CD4-positive, alpha-beta memory T cell (primary cell): ENCODE results near the gene LYPD8. TPM values are rescaled to one million over a fixed set of nuclear protein-coding genes. Genes with fewer than 3 reads are reported as not detected.
A peak's percentile ranks its signal among the peaks of the same experiment; 100 is the strongest.
"Not testable (repeated sequence)": the region's sequence is repeated elsewhere in the genome, so short reads cannot be mapped to it uniquely, and the experiment has no call there.

Source experiments
- CTCF ChIA-PET: fragments of 350-600 bp; sonication (Branson Sonifier 250); formaldehyde crosslinking; loops from one replicate; lab custom pipeline; 2021; ENCODE audit warnings: inconsistent platforms; ENCODE audit not compliant: partially characterized antibody; lab: Charles Lee
- POLR2A ChIA-PET: fragments of 350-600 bp; sonication (Branson Sonifier 250); formaldehyde crosslinking; loops from one replicate; lab custom pipeline; 2021; ENCODE audit not compliant: partially characterized antibody; lab: Charles Lee
- DNase-seq, 5 donors: peaks; one replicate each; pipeline versions ENCODE4 v3.0.0 to v3.0.0-alpha.2; 2020 to 2022; ENCODE audit warnings: mixed read lengths in 1 of 5
- H3K27ac ChIP-seq: one replicate; pipeline ENCODE4 v1.7.0; 2013; ENCODE audit warnings: low read depth, low read length
- H3K27me3 ChIP-seq: 2 replicates; pipeline ENCODE4 v1.7.0; 2013; ENCODE audit warnings: mild to moderate bottlenecking, low read length, moderate library complexity; ENCODE audit not compliant: insufficient read depth
- H3K36me3 ChIP-seq: 2 replicates; pipeline ENCODE4 v1.7.0; 2013; ENCODE audit warnings: mild to moderate bottlenecking, low read length, moderate library complexity; ENCODE audit not compliant: insufficient read depth
- H3K4me1 ChIP-seq: 2 replicates; pipeline ENCODE4 v1.7.0; 2013; ENCODE audit warnings: mild to moderate bottlenecking, low read length, moderate library complexity; ENCODE audit not compliant: insufficient read depth
- H3K4me3 ChIP-seq, 2 donors: one replicate each; pipeline ENCODE4 v1.7.0; 2013; ENCODE audit warnings: low read length in 2 of 2, mild to moderate bottlenecking in 1 of 2
- H3K9me3 ChIP-seq, 2 donors: one replicate each; pipeline ENCODE4 v1.7.0; 2013; ENCODE audit warnings: low read length in 2 of 2, control low read depth in 1 of 2; ENCODE audit not compliant: control insufficient read depth in 1 of 2
- H3K27ac Mint-ChIP-seq, 7 donors: one replicate each; pipeline ENCODE4 v1.8.0; 2020 to 2021; ENCODE audit warnings: mixed read lengths in 7 of 7, mild to moderate bottlenecking in 6 of 7, inconsistent platforms in 3 of 7, moderate library complexity in 3 of 7
- H3K27me3 Mint-ChIP-seq, 2 donors: one replicate each; pipeline ENCODE4 v1.8.0; 2020 to 2021; ENCODE audit warnings: mixed read lengths in 2 of 2
- H3K36me3 Mint-ChIP-seq, 2 donors: one replicate each; pipeline ENCODE4 v1.8.0; 2020 to 2021; ENCODE audit warnings: mixed read lengths in 2 of 2, inconsistent platforms in 1 of 2, mild to moderate bottlenecking in 1 of 2
- H3K4me1 Mint-ChIP-seq, 4 donors: one replicate each; pipeline ENCODE4 v1.8.0; 2020 to 2021; ENCODE audit warnings: mixed read lengths in 4 of 4, mild to moderate bottlenecking in 1 of 4
- H3K4me3 Mint-ChIP-seq, 8 donors: one replicate each; pipeline ENCODE4 v1.8.0; 2020 to 2021; ENCODE audit warnings: mixed read lengths in 8 of 8, mild to moderate bottlenecking in 7 of 8, moderate library complexity in 6 of 8, inconsistent platforms in 3 of 8
- H3K9me3 Mint-ChIP-seq, 8 donors: one replicate each; pipeline ENCODE4 v1.8.0; 2020 to 2021; ENCODE audit warnings: mixed read lengths in 8 of 8, mild to moderate bottlenecking in 5 of 8, inconsistent platforms in 3 of 8, moderate library complexity in 1 of 8
- intact Hi-C: fragments of 100-400 bp; cut with micrococcal nuclease; formaldehyde crosslinking; loops from one replicate; pipeline ENCODE4 v1.15.1; 2023
- polyA plus RNA-seq, 2 donors: library from polyadenylated mRNA; unstranded; fragments of 300-500 nt; fragmentation: Illumina TruSeq; gene quantifications; one replicate each; pipeline ENCODE4 v1.2.3, GENCODE V29; 2021
- total RNA-seq, 2 experiments: library from RNA; stranded (reverse); gene quantifications; one replicate each; pipeline ENCODE4 v1.2.3, GENCODE V29; 2021

LYPD8 gene
- total RNA-seq: not detected
- polyA plus RNA-seq: not detected

GRCh38 chr1:248755517-248755916 lies at the start of gene LYPD8:
Gene LYPD8 (minus strand): TSS chr1:248755759. CDS start chr1:248751081, 4,678 bp downstream.
- Mint-ChIP-seq H3K4me1 (peaks cover 13 to 17% (median 14%) of the 10 kb centered on the region in 4 donors), H3K4me3 (no peak within 1 kb of the TSS), H3K27ac (no peak within 1 kb of the TSS), H3K9me3 (peaks cover 0 to 1% (median under 1%) of the 10 kb centered on the region in 8 donors), H3K27me3 (peaks cover under 1 to 8% of the 10 kb centered on the region in 2 donors), H3K36me3 (no peaks in the 10 kb centered on the region)
- DNase-seq: no peak
- CTCF ChIA-PET: no interaction called here
- Histone ChIP-seq H3K36me3 (no peaks in the 10 kb centered on the region), H3K27ac (no peak within 1 kb of the TSS), H3K4me1 (peaks cover 16% of the 10 kb centered on the region), H3K27me3 (no peaks in the 10 kb centered on the region), H3K9me3 (no peaks in the 10 kb centered on the region), H3K4me3 (no peak within 1 kb of the TSS)
- intact Hi-C loops: no loop called here
- POLR2A ChIA-PET: no interaction called here

- no peaks in the 10 kb centered on the region for H3K9me3 Mint-ChIP-seq
- peak overlapping the region in 1 of 7 donors; percentile 9 for H3K27ac Mint-ChIP-seq
These were observed 49.5 kb upstream of the LYPD8 start for GRCh38 chr1:248804771-248805681.

GRCh38 chr1:248803501-248803900 lies 47.9 kb upstream of the LYPD8 start:
- H3K27me3 ChIP-seq, H3K4me3 ChIP-seq, H3K27ac ChIP-seq, H3K9me3 Mint-ChIP-seq, H3K27ac Mint-ChIP-seq, H3K4me1 Mint-ChIP-seq, H3K36me3 Mint-ChIP-seq, CTCF ChIA-PET, H3K36me3 ChIP-seq, H3K9me3 ChIP-seq, H3K4me1 ChIP-seq, H3K4me3 Mint-ChIP-seq, DNase-seq, POLR2A ChIA-PET, intact Hi-C loops: not testable (repeated sequence)
- peaks cover 10 to 13% of the 10 kb centered on the region in 2 donors for H3K27me3 Mint-ChIP-seq

More at GRCh38 chr1:248804771-248805681, 49.5 kb upstream of the LYPD8 start:
- Mint-ChIP-seq H3K4me3 (no peak overlapping the region), H3K36me3 (no peaks in the 10 kb centered on the region), H3K27me3 (peaks cover 10 to 13% of the 10 kb centered on the region in 2 donors), H3K4me1 (peaks cover 0 to 6% (median 3%) of the 10 kb centered on the region in 4 donors)
- POLR2A ChIA-PET: no interaction called here
- Histone ChIP-seq H3K9me3 (no peaks in the 10 kb centered on the region), H3K4me3 (no peak overlapping the region), H3K27me3 (no peaks in the 10 kb centered on the region), H3K27ac (no peak overlapping the region), H3K36me3 (no peaks in the 10 kb centered on the region), H3K4me1 (no peaks in the 10 kb centered on the region)
- intact Hi-C loops: loop anchor here (5.0 kb wide), 1 partner anchor 1123 kb away; no protein-coding TSS in a partner anchor
- no peak for DNase-seq
- CTCF ChIA-PET: interaction anchor here (1.2 to 1.6 kb wide), 3 partner anchors 13 to 401 kb away, joined by 4 to 6 read pairs (median 5); no protein-coding TSS in a partner anchor

GRCh38 chr1:248802454-248802853 lies 46.9 kb upstream of the LYPD8 start:
- Histone ChIP-seq H3K4me3 (no peak overlapping the region), H3K27me3 (no peaks in the 10 kb centered on the region), H3K36me3 (no peaks in the 10 kb centered on the region), H3K9me3 (no peaks in the 10 kb centered on the region), H3K27ac (no peak overlapping the region), H3K4me1 (no peaks in the 10 kb centered on the region)
- POLR2A ChIA-PET: no interaction called here
- Mint-ChIP-seq H3K36me3 (no peaks in the 10 kb centered on the region), H3K4me1 (peaks cover 0 to 6% (median 3%) of the 10 kb centered on the region in 4 donors), H3K27me3 (peaks cover 10 to 13% of the 10 kb centered on the region in 2 donors), H3K9me3 (peaks cover 0 to 2% (median 0%) of the 10 kb centered on the region in 8 donors), H3K4me3 (no peak overlapping the region), H3K27ac (no peak overlapping the region)
- intact Hi-C loops: no loop called here
- CTCF ChIA-PET: no interaction called here
- no peak for DNase-seq

- peaks cover 0 to 13% (median 7%) of the 10 kb centered on the region in 8 donors for H3K9me3 Mint-ChIP-seq
- no peaks in the 10 kb centered on the region for H3K4me1 ChIP-seq
- ChIA-PET CTCF (interaction anchor here (1.1 kb wide), 1 partner anchor 16 kb away, joined by 3 read pairs; no protein-coding TSS in a partner anchor), POLR2A (no interaction called here)
- H3K27ac ChIP-seq: no peak overlapping the region
- no peaks in the 10 kb centered on the region for H3K36me3 Mint-ChIP-seq
- H3K27me3 ChIP-seq: no peaks in the 10 kb centered on the region
- no peaks in the 10 kb centered on the region for H3K36me3 ChIP-seq
- no peak for DNase-seq
- H3K9me3 ChIP-seq: no peaks in the 10 kb centered on the region
- H3K4me3 ChIP-seq: no peak overlapping the region
- peaks cover 0 to 5% (median 3%) of the 10 kb centered on the region in 4 donors for H3K4me1 Mint-ChIP-seq
- no peak overlapping the region for H3K4me3 Mint-ChIP-seq
- intact Hi-C loops: no loop called here
- peaks cover 12 to 22% of the 10 kb centered on the region in 2 donors for H3K27me3 Mint-ChIP-seq
- H3K27ac Mint-ChIP-seq: no peak overlapping the region
These were observed 44.9 kb upstream of the LYPD8 start for GRCh38 chr1:248800459-248800858.

- intact Hi-C loops: no loop called here
These were observed 43.2 kb upstream of the LYPD8 start for GRCh38 chr1:248798791-248799190.

GRCh38 chr1:248794663-248795062 lies 39.1 kb upstream of the LYPD8 start:
- H3K4me1 Mint-ChIP-seq, H3K4me3 Mint-ChIP-seq, H3K27ac ChIP-seq, H3K27me3 ChIP-seq, H3K4me3 ChIP-seq, H3K9me3 ChIP-seq, CTCF ChIA-PET, H3K27ac Mint-ChIP-seq, H3K36me3 Mint-ChIP-seq, H3K4me1 ChIP-seq, POLR2A ChIA-PET, H3K36me3 ChIP-seq, intact Hi-C loops, DNase-seq: not testable (repeated sequence)
- H3K27me3 Mint-ChIP-seq: peaks cover 3 to 17% of the 10 kb centered on the region in 2 donors
- peaks cover 0 to 31% (median 20%) of the 10 kb centered on the region in 8 donors for H3K9me3 Mint-ChIP-seq

More at GRCh38 chr1:248798791-248799190, 43.2 kb upstream of the LYPD8 start:
- no peaks in the 10 kb centered on the region for H3K27me3 ChIP-seq
- Mint-ChIP-seq H3K9me3 (peaks cover 0 to 28% (median 16%) of the 10 kb centered on the region in 8 donors), H3K36me3 (peaks cover 1 to 4% of the 10 kb centered on the region in 2 donors), H3K4me3 (no peak overlapping the region), H3K4me1 (no peaks in the 10 kb centered on the region), H3K27ac (no peak overlapping the region), H3K27me3 (peaks cover 9 to 21% of the 10 kb centered on the region in 2 donors)
- CTCF ChIA-PET: no interaction called here
- DNase-seq: no peak
- no peak overlapping the region for H3K4me3 ChIP-seq
- no peaks in the 10 kb centered on the region for H3K4me1 ChIP-seq
- H3K36me3 ChIP-seq: no peaks in the 10 kb centered on the region
- POLR2A ChIA-PET: no interaction called here
- no peaks in the 10 kb centered on the region for H3K9me3 ChIP-seq
- H3K27ac ChIP-seq: no peak overlapping the region
